ENCODE data around the gene CORO2A.
"Not testable (repeated sequence)": the region's sequence is repeated elsewhere in the genome, so short reads cannot be mapped to it uniquely, and the experiment has no call there.

Gene CORO2A

GRCh38 chr9:98104445-98104881 lies 88.0 kb downstream of the CORO2A start:
- no peak for DNase-seq

GRCh38 chr9:98101868-98102273 lies 90.6 kb downstream of the CORO2A start:
- peak; percentile 13 for DNase-seq

- DNase-seq, result no peak
Measured at GRCh38 chr9:98101416-98101815, 91.0 kb downstream of the CORO2A start.

GRCh38 chr9:98100456-98100855 lies 92.0 kb downstream of the CORO2A start:
- no peak for DNase-seq

GRCh38 chr9:98099898-98100297 lies 92.5 kb downstream of the CORO2A start:
- no peak for DNase-seq

- no peak for DNase-seq
Measured at GRCh38 chr9:98099346-98099745, 93.1 kb downstream of the CORO2A start.

GRCh38 chr9:98097836-98098235 lies 94.6 kb downstream of the CORO2A start:
- DNase-seq, result no peak

GRCh38 chr9:98096091-98096490 lies 96.3 kb downstream of the CORO2A start:
- no peak for DNase-seq

GRCh38 chr9:98095401-98095800 lies 97.0 kb downstream of the CORO2A start:
- DNase-seq, result no peak

GRCh38 chr9:98094851-98095250 lies 97.6 kb downstream of the CORO2A start:
- no peak for DNase-seq

- DNase-seq, result no peak
Measured at GRCh38 chr9:98094316-98094715, 98.1 kb downstream of the CORO2A start.

GRCh38 chr9:98092613-98092931 lies 99.9 kb downstream of the CORO2A start:
- DNase-seq, result no peak

- no peak for DNase-seq
Measured at GRCh38 chr9:98091735-98092612, 100.5 kb downstream of the CORO2A start.

GRCh38 chr9:98090674-98091073 lies 101.8 kb downstream of the CORO2A start:
- DNase-seq, result not testable (repeated sequence)

GRCh38 chr9:98087420-98088354 lies 104.8 kb downstream of the CORO2A start:
- no peak for DNase-seq

- no peak for DNase-seq
Measured at GRCh38 chr9:98086461-98086860, 106.0 kb downstream of the CORO2A start.

GRCh38 chr9:98085944-98086343 lies 106.5 kb downstream of the CORO2A start:
- peak; percentile 79 for DNase-seq

GRCh38 chr9:98085058-98085457 lies 107.4 kb downstream of the CORO2A start:
- no peak for DNase-seq

GRCh38 chr9:98084396-98084795 lies 108.0 kb downstream of the CORO2A start:
- no peak for DNase-seq

GRCh38 chr9:98083566-98084183 lies 108.8 kb downstream of the CORO2A start:
- no peak for DNase-seq

GRCh38 chr9:98083061-98083501 lies 109.4 kb downstream of the CORO2A start:
- no peak for DNase-seq

- no peak for DNase-seq
Measured at GRCh38 chr9:98081477-98082219, 110.8 kb downstream of the CORO2A start.

- no peak for DNase-seq
Measured at GRCh38 chr9:98080780-98081179, 111.7 kb downstream of the CORO2A start.

Data from NCI-H1436 (cell line).